NCI-H748 (cell line): ENCODE results near the gene AANAT.

Source experiments
- DNase-seq: peaks from one replicate; lab custom pipeline; 2025; ENCODE audit not compliant: unreplicated experiment; lab: John Stamatoyannopoulos, UW

Gene AANAT

DNA sequence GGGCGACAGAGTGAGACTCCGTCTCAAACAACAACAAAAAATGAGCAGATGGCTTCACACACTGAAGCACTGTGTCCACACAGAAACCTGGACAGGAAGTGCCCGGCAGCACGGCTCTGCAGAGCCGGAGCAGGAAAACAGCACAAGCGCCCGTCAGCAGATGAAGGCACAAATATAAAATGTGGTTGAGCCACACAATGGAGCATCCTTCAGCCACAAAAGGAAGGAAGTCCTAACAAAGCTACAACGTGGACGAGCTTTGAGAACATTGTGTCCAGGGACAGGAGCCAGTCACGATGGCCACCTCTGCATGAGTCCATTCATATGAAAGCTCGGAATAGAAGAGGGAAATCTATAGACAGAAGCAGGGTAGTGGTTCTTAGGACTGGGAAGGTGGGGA, 18.2 kb downstream of the AANAT start:
- peak; percentile 57 for DNase-seq

DNA sequence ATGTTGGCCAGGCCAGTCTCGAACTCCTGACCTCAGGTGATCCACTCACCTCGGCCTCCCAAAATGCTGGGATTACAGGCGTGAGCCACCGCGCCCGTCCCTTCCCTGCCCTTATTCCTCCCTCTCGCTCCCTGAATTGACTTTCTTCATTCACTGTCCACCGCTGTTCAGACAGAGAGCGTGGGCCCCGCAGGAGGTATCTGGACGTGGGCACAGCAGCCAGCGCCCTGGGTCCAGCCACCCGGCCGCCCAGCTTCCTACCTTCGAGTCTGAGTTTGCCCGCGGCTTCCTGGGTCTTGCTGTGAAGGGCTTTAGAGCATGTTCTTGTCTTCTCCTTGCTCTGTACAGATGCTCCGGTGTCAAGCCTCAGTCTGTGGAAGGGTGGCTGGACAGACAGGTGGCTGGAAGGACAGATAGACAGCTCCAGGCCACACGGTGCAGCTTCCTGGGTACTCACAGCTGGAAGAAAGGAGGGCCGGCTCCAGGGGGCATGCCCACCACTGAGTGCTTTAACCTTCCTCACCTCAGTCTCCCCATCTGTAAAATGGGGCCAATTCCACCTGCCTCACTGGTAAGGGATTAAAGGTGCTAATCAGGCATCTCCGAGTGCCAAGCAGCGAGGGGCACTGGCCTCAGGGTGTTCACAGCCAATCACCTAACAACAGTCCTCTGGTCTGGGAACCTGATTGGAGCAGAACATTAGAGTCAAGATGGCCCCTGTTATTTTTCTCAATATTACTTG, 20.2 kb downstream of the AANAT start:
- no peak for DNase-seq

DNA sequence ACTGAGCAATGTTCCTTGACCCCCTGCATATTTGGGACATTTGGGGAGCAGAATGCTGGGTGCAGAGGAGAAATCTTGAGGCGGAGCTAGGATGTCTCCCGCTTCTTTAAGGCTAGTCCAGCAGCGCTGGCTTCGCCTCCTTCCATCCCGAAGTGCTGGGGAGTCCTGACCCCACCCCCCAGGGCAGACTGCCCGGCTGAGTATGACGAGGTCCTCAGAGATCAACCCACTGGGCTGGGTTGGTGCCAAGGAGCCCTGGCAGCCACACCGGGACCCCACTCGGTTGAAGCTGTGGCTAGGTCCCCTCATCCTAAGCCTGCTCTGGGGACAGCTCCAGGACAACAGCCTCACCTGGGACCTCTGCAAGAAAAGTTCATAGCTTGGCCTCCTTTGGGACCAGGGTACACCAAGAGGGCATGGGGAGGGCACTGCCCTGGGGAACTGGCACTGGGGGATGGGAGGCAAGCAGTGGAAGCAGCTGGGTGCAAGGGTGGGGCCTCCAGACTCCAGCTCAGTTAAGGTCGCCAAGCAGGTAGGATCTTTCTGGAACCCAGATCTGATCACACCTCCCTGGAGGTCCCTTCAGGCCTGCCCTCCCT, 22.8 kb downstream of the AANAT start:
- no peak for DNase-seq

DNA sequence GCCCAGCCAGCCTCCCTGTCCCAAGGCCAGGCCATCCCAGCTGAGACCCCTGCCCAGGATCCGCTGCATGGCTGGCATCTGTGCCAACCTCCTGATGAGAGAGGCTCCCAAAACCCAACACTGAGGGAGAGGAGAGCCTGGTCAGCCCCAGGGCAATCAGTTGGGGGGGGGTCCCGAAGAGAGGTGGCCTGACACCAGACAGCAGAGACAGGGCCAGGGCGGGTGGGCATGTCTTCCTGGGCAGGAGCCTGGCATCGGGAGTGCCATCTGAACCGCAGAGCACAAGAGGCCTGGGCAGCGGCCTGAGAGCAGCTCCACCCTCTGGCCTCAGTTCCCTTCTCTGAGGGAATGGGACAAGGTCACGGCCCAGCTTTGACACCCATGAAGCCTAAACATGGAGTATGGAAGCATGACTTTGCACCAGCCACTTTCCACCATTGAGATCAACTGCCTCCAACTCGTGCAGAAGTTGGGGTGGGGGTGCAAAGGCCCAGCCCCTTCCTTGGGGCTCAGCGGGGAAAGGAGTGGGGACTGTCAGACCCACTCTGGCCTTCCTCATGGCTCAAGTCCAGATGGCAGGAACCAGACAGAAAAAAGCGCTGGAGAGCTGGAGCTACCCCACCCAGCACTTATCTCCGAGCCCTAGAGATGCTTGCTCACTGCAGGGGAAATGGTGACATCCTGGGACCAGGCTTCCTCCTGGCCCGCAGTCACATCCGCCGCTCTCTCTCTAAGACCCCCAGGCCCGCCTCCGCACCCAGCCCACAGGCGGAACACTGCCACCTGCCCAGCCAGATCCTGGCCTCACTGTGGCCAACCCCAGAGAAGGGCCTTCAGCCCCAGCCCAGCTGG, 24.1 kb downstream of the AANAT start:
- no peak for DNase-seq

DNA sequence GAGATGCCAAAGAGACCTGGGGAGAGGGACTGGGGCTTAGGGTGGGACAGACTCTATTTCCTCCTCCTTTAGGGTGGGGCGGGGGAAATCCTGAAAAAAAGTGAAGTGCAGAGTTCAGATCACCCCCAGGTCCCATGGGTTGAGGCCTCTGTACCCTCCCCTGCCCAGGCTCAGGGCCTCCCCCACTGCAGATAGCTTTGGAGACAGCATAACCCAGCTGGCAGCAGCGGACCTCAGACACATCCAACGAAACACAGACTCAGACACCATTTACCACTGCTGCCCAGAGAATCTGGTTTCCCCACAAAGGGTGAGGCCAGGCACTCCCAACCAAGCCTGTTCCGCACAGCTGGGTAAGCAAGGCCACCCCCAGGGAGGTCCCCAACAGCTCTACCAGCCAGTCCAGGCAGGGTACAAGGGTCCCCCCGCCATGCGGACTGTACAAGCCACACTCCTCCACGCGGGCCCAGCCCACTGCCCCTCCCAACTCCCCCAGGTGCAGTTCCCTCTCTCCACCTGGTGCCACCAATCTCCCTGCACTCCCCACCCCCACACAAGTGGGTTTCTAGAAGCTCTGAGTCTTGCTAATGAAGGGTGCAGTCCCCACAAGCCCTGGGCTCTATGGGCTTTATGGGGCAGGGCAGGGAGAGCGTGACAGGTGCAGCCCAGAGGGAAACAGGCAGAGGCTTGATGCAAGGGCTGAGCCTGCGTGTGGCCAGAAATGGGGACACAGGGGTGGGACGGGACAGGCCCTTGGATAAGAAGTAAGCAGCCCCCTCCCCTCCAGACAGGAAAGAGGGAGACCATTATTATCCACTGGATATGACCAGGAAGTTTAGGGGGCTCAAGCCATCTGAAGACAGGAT, 25.0 kb downstream of the AANAT start:
- DNase-seq: peak; percentile 4

DNA sequence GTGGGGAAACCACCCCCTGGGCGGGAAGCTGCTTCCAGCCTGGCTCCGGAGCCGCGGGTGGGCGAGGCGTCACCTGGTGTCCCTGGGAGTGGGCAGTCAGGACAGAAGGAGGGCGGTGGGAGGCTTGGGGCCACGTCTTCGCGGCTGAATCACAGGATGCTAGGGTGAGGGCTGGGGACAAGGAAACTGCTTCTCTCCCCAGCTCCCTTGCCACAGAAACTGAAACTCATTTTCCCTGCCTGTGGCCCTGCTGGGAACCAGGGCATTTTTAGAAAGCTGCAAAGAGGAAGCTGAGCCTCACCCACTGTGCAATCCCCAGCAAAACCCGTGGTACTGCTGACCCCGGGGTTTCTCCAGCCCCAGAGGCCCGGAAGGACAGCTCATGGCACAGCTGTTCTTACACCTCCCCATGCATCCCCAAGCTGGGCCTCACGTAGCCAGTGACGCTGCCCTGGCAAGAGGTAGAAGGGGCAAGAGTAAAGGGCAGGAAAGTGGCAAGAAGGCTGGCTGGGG, 25.6 kb downstream of the AANAT start:
- no peak for DNase-seq

DNA sequence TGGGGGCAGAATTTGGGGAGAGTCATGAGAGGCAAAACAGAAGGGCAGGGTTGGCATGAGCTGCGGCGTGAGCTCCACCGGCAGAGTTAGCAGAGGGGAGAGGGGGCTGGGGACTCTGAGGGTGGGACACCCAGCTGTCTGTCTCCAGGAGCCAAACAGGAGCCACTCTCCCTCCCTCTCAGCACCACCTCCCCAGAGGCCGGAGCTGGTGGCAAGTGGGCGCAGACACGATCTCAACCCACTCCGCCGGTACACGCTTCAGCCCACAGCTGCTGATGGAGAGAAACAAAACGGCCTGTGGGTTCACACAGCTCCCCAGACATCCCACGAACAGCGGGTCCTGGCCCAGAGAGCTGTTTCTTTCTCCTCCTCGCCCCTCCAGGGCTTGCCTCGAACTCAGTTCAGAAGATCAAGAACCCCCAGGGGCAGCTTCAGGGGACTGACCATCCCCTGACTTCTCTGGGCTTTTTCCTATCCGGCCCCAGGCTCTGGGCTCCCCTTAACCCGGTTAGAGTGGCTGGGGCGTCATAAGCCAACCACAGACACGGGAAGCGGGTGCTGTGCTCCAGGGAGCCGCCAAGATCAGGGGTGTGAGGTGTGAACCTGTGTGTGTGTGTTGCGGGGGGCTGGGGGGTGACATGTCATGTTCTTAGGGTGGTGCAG, 26.2 kb downstream of the AANAT start:
- DNase-seq: no peak

DNA sequence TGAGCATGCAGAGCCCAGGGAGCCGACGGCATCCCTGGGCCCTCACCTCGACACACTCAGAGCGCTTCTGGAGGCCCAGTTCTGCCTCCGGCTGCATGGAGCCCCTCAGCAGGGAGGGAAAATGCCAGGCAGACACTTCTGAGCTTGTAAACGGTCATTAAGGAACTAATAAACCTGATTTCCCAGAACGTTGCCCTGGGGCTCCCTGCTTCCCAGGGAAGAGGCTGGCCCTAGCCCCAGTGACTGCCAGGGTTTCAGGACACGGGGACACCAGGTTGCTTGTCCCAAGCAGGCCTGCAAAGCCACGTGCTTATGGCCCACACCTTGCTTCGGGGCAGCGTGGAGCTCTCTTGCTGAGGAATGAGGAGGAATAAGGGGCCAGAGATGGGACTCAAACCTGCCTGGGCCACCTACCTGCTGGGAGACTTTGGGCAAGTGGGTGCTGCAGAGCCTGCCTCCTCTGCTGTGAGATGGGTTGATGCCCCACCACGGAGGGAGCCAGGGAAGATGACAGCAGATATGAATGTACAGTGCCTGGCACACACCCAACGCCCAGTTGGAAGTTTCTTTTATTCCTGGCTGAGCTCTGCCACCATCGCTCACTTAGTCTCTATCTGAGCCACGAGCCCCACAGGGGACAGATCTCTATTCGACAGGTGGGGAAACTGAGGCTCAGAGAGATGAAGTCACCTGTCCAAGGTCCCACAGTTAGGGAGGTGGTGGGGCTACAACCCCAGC, 28.4 kb downstream of the AANAT start:
- DNase-seq: no peak

DNA sequence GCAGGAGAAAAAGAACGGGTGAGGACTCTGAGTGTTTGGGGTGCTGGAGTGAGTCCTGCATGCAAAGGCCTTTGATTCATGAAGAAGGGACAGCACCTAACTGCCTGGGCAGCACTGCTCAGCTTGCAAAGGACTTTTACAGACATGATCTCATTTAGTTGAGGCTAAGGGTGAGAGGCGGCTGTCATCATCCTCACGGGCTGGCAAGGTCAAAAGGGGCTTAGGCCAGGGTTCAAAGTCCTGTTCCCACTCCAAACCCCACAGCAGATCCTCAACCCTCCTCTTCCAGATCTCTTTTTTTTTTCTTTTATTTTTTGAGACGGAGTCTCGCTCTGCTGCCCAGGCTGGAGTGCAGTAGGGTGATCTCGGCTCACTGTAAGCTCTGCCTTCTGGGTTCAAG, 29.1 kb downstream of the AANAT start:
- DNase-seq: no peak

DNA sequence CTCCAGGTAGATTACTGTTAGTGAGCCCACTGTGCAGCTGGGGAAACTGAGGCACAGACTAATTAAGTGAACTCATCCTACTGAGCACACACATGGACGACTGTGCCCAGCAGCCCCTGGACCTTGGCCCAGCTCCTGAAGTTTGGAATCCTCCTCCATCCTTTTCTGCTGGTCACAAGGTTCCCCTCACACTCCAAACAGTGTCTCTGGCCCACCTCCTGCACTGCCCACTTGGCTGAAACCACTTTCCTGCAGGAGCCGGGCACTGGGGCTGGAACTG, 30.2 kb downstream of the AANAT start:
- no peak for DNase-seq

DNA sequence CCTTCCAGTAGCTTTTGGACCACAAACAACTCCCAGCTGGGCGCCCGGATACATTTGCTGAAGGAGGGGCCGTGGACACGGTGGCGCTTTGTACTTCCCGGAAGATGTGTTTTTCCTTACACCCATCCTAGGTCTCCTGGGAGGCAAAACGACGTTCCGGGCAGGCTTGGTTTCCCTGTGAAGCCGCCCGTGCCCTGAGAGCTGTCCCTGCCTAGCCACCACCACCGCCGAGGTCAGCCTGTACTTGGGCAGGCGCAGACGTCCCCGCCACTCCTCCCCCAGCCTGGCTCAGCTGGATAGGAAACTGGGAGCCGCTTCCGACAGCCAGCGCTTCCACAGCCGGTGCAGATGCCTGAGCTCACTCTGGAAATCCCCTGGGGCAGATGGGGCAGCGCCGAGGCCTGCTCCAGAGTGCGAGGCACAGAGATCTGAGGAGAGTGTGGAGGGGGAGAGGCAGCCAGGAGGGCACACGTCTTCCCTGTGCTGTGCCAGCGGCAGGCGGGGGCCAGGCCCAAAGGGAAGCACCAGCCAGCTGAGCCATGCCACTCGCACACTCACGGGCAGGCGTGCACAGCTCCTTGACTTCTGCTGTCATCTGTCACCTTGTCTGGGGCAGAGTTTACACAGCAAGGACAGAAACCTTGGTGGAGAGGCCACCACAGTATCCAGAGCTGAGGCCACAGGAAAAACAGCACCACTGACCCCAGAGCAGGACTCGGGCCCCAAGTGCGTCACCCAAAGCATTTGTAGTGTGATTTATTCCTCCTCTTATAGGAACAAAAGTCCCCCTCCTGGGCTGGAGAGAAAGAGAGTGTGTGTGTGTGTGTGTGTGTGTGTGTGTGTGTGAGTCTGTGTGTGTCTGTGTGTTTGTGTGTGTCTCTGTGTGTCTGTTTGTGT, 30.8 kb downstream of the AANAT start:
- DNase-seq: no peak

DNA sequence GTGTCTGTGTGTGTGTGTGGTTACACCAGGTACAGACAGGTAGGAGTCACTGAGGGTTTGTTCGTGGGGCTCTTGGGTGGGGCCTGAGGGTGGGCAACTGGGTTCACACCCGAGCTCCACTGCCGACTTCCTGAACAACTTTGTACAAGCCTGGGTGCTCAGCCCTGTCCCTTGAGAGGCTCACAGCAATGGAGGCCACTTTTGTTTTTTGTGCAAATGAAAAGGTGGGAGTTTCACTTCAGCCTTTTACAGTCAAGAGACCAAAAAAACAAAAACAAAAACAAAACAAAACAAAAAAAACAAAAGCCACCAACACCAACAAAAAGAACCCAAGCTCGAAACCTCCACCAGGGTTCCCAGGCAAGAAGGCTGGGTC, 31.5 kb downstream of the AANAT start:
- no peak for DNase-seq

DNA sequence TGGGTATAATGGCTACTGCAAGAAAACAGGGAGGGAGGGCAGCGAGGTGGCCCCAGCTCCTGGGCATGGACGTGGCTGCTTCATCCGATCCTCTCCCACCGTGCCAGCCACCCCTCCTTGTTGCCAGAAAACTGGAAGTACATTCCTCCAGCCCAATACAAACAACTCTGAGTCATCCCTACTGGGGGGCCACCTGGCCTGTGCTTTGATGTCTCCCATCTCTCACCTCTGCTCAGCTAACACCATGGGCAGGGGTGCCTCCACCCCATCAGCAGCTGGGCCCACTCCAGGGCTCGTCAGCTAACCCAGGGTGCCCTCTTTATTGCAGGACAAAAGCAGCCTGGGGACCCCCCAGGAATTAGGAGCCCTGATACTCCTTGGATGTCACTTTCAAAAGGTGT, 31.9 kb downstream of the AANAT start:
- no peak for DNase-seq

DNA sequence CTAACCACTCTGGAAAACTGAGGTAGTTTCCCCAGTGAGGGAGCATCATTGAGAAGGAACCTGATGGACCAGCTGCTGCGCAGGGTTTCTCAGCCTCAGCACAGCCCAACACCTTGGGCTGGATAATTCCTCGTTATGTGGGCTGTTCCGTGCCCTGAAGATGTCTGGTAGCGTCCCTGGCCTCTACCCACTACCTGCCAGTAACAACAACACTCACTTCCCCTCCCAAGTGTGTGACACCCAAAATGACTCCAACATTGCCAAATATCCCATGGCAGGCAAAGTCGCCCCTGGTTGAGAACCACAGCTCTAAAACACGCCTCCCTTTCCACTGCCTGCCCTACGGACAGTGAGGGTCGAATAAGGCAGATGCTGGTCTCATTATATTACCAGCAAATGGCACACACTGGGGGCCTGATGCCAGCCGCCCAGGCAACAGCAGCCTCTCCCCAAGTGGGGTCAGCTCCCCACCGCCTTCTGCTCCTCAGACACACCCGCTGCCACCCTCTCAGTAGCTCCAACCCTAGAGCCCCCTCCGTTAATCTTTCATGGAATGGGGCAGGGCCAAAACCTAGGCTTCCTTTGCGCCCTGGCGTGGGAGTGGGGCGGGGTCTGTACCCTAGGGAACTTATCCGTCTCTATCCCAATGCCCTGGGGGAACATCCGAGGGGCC, 32.8 kb downstream of the AANAT start:
- DNase-seq: peak; percentile 18

DNA sequence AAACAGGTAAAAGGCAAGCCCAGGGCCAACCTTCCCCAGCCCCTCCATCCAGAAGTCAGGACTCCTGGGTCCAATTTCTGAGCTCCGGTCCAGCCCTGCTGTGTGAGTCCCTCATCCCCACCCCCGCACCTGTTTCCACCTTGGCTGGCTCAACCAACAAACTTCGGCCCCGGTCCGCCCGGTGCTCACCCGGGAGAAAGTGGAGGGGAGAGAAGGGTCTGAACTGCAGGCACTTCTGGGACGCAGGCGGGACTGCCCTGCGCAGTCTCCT, 33.3 kb downstream of the AANAT start:
- no peak for DNase-seq

DNA sequence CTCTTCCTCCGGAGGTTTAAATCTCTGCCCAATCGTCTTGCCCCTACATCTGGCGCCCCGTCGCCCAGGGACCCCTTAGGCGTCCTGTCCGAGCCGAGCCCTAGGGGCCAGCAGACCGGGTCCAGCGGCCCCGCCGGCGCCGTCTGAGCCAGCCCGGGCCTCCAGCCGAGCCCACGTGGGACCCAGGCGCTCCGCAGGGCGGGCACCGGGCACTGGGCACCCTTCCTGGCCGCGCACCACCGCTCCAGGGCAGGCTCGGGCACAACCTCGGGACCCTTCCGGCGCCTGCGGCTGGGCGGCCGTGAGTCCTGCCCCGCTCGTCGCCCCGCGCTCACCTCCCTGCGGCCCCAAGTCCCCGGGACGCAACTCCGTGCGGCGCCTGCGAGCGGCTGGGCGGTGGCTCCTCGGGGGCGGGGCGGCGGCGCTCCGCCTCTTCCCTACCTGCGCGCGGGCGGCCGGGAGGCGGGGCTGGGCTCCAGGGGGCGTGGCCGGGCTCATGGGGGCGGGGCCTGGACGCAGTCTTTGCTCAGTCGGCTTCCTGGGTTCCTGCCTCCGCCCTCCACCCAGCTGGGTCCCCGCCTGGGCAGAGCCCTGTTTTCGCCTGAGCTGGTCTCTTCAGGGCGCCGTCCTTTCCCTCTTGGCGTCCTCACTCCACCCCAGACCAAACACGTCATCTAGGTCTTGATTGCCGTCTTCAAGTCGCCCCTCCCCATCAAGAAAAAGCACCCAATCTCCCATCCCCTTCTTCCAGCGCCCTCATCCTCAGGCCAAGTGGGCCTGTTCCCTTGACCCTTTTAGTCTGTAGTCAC, 33.8 kb downstream of the AANAT start, which contains the start of gene RHBDF2:
Gene RHBDF2, minus strand, starts transcription at position 406 of the 809 bp plus-strand sequence. CDS start 19,899 bp downstream, outside the sequence.
- DNase-seq: peak; percentile 69

DNA sequence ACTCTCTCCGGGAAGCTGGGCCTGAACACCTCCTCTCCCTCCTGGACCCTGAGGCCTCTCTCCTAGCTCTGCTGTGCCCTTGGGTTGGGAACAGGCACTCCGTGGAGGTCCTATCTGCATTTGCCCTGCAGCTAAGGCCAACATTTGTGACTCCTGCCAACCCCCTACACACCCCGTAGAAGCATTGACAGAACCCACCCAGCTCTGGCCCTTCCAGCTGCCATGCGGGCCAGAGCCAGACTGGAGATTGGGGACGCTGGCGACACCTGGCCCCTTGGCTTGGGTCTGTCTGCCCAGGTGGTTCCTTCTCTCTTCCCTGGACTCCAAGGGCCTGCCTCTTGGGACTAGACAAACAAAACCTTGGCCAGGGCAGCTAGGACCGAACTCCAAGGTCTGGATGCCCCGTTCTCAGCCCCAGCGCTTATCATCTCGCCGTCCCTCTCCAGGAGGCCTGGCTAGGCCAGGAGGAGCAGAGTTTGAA, 34.5 kb downstream of the AANAT start:
- DNase-seq: no peak
